ENCODE results near the gene XYLT2. TPM values are rescaled to one million over a fixed set of nuclear protein-coding genes. Genes with fewer than 3 reads are reported as not detected.

XYLT2 gene
- total and polyA plus RNA-seq, 2 donors (not counting 3 experiments of a cell fraction or from before 2014, with no cell fraction given): 19.1 to 26.6 TPM

- no peaks in the 10 kb centered on the region for H3K9me1 ChIP-seq (replicated peaks; ENCODE audit: control insufficient read depth, extremely low read depth, insufficient read depth, low read length)
- no peak overlapping the region for H2AFZ ChIP-seq (ENCODE audit: low read depth, low read length)
- no peaks in the 10 kb centered on the region for H4K20me1 ChIP-seq (replicated peaks; ENCODE audit: control insufficient read depth, extremely low read depth, insufficient read depth, low read length)
- CTCF ChIA-PET: no interaction called here
- no peak overlapping the region for H3K4me3 ChIP-seq (replicated peaks in 1 of 3; ENCODE audit: insufficient read depth in 1 of 3, low read depth in 1 of 3, low read length in 3 of 3)
- no peaks in the 10 kb centered on the region for H3K9me3 ChIP-seq (replicated peaks; ENCODE audit: control insufficient read depth, insufficient read depth, low read length)
- H3K4me1 ChIP-seq (ENCODE audit: control insufficient read depth, extremely low read depth, insufficient read depth, low read length): peaks cover 4% of the 10 kb centered on the region
- H3K27me3 ChIP-seq (ENCODE audit: control insufficient read depth in 2 of 2, insufficient read depth in 2 of 2, low read length in 2 of 2): no peaks in the 10 kb centered on the region
- TF ChIP-seq GATA2 (IDR thresholded peaks at IDR 0.05; ENCODE audit: insufficient read depth, insufficient read length, low read depth, low read length) (no peak), FOS (IDR thresholded peaks at IDR 0.05; ENCODE audit: borderline replicate concordance, insufficient read depth, low read length) (no peak), EZH2 (IDR thresholded peaks at IDR 0.05; ENCODE audit: borderline replicate concordance, low read depth, low read length, severe bottlenecking) (no peak), CTCF (IDR thresholded peaks at IDR 0.05; ENCODE audit: extremely low read depth in 1 of 2, insufficient read depth in 1 of 2, low read depth in 1 of 2, low read length in 2 of 2) (no peak), JUN (IDR thresholded peaks at IDR 0.05; ENCODE audit: borderline replicate concordance, insufficient read depth, insufficient read length, low read depth) (no peak), POLR2A (IDR thresholded peaks at IDR 0.05; ENCODE audit: low read depth, low read length) (no peak), MYC (IDR thresholded peaks at IDR 0.05; ENCODE audit: low read depth, low read length) (no peak), POLR2AphosphoS5 (IDR thresholded peaks at IDR 0.05; ENCODE audit: insufficient read depth, low read depth, low read length) (no peak), MAX (IDR thresholded peaks at IDR 0.05; ENCODE audit: insufficient read depth, insufficient read length) (no peak)
- H3K4me2 ChIP-seq (ENCODE audit: insufficient read depth, low read length): no peak overlapping the region
- no peak for DNase-seq (ENCODE audit: low read depth, low spot score)
- POLR2A ChIA-PET: no interaction called here
- dilution Hi-C loops (cut with MboI; ENCODE audit: extremely low pct_ligation_motif_present, low sequenced_read_pairs) (no loop called here), intact Hi-C loops (cut with micrococcal nuclease) (no loop called here)
- H3K9ac ChIP-seq (replicated peaks; ENCODE audit: extremely low read depth, insufficient read depth, low read length): no peak overlapping the region
- BruUV-seq (replicated peaks): no TSS peak
- no peak for FAIRE-seq
- H3K79me2 ChIP-seq (ENCODE audit: control insufficient read depth, insufficient read depth, low read length): peaks cover 2% of the 10 kb centered on the region
- H3K36me3 ChIP-seq (ENCODE audit: control insufficient read depth in 2 of 2, extremely low read depth in 1 of 2, insufficient read depth in 2 of 2, low read length in 2 of 2): peaks cover 3 to 37% of the 10 kb centered on the region in 2 experiments
- no peak overlapping the region for H3K27ac ChIP-seq (ENCODE audit: insufficient read depth, low read depth, low read length)
Observed at GRCh38 chr17:50353600-50354195, 7.8 kb downstream of the XYLT2 start.
